NB4 (cell line): ENCODE measurements around the gene EBLN2.

Experiments
- CTCF ChIP-seq: IDR thresholded peaks from one replicate; pipeline ENCODE4 v1.5.1; 2012; ENCODE audit warnings: low read depth, low read length
- MYC ChIP-seq: IDR thresholded peaks from 2 replicates; pipeline ENCODE4 v1.6.1; 2011; ENCODE audit warnings: low read depth, low read length

GRCh38 chr3:73069187-73069586 is 7.7 kb downstream of the EBLN2 start:
- TF ChIP-seq CTCF, result no peak
- TF ChIP-seq MYC, result no peak
